SIG-M5 (cell line): ENCODE results near the gene ZNF619.

Source experiments
- DNase-seq: peaks from one replicate; lab custom pipeline; 2025; lab: John Stamatoyannopoulos, UW

The ZNF619 gene

GRCh38 chr3:40465456-40465855 is 11.5 kb upstream of the ZNF619 start:
- no peak for DNase-seq

GRCh38 chr3:40468018-40468417 is 8.9 kb upstream of the ZNF619 start:
- DNase-seq: no peak

GRCh38 chr3:40470701-40471100 is 6.2 kb upstream of the ZNF619 start:
- no peak for DNase-seq

GRCh38 chr3:40477666-40478065 is 744 bp downstream of the ZNF619 start:
- DNase-seq: peak; percentile 28

GRCh38 chr3:40487172-40487571 is 10.2 kb downstream of the ZNF619 start:
- no peak for DNase-seq

GRCh38 chr3:40490916-40491315 is 14.0 kb downstream of the ZNF619 start:
- no peak for DNase-seq

- DNase-seq: no peak
Measured at GRCh38 chr3:40494698-40495097, 17.8 kb downstream of the ZNF619 start.

- DNase-seq: no peak
Measured at GRCh38 chr3:40497288-40497687, 20.4 kb downstream of the ZNF619 start.

- no peak for DNase-seq
Measured at GRCh38 chr3:40499952-40500351, 23.0 kb downstream of the ZNF619 start.

GRCh38 chr3:40502034-40502433 is 25.1 kb downstream of the ZNF619 start:
- no peak for DNase-seq

- DNase-seq: no peak
Measured at GRCh38 chr3:40504636-40505430, 27.9 kb downstream of the ZNF619 start.

- no peak for DNase-seq
Measured at GRCh38 chr3:40505599-40506462, 28.9 kb downstream of the ZNF619 start, which contains the start of gene ZNF620. TSS of gene ZNF620 (plus strand) at chr3:40506039. CDS start at chr3:40506353, 314 bp downstream.

GRCh38 chr3:40511031-40511718 is 34.3 kb downstream of the ZNF619 start:
- DNase-seq: no peak

GRCh38 chr3:40516201-40516600 is 39.3 kb downstream of the ZNF619 start:
- no peak for DNase-seq

GRCh38 chr3:40518067-40518466 is 41.1 kb downstream of the ZNF619 start:
- no peak for DNase-seq

GRCh38 chr3:40518848-40519247 is 41.9 kb downstream of the ZNF619 start:
- no peak for DNase-seq

GRCh38 chr3:40521254-40521653 is 44.3 kb downstream of the ZNF619 start:
- DNase-seq: no peak

- no peak for DNase-seq
Measured at GRCh38 chr3:40523781-40524180, 46.9 kb downstream of the ZNF619 start.

GRCh38 chr3:40524222-40524567 is 47.3 kb downstream of the ZNF619 start:
- no peak for DNase-seq

GRCh38 chr3:40524568-40525285 is 47.8 kb downstream of the ZNF619 start, which contains the start of gene ZNF621:
TSS of gene ZNF621 (plus strand) at chr3:40524960. CDS start at chr3:40525841, 881 bp downstream.
- DNase-seq: no peak

GRCh38 chr3:40528426-40528825 is 51.5 kb downstream of the ZNF619 start:
- DNase-seq: no peak

- no peak for DNase-seq
Measured at GRCh38 chr3:40532252-40532651, 55.3 kb downstream of the ZNF619 start.
